T-helper 1 cell treated with Interleukin-12 subunit alpha and Interleukin-12 subunit beta and Interleukin-4 antibody, amounts not matched to agents 30 μg/mL and 1 μg/mL, for 36 hours (primary cell): ENCODE data around the gene ICOSLG.
"Not testable (repeated sequence)": the region's sequence is repeated elsewhere in the genome, so short reads cannot be mapped to it uniquely, and the experiment has no call there.

Source experiments
- H3K27ac Mint-ChIP-seq: one replicate; pipeline ENCODE4 v1.8.0; 2021; ENCODE audit warnings: mild to moderate bottlenecking, mixed read lengths
- H3K27me3 Mint-ChIP-seq: one replicate; pipeline ENCODE4 v1.8.0; 2021; ENCODE audit warnings: low read depth, mixed read lengths
- H3K36me3 Mint-ChIP-seq: one replicate; pipeline ENCODE4 v1.8.0; 2021; ENCODE audit warnings: low read depth, mixed read lengths
- H3K4me1 Mint-ChIP-seq: one replicate; pipeline ENCODE4 v1.8.0; 2021; ENCODE audit warnings: low read depth, mixed read lengths
- H3K4me3 Mint-ChIP-seq: one replicate; pipeline ENCODE4 v1.8.0; 2021; ENCODE audit warnings: mild to moderate bottlenecking, moderate library complexity, mixed read lengths
- H3K9me3 Mint-ChIP-seq: one replicate; pipeline ENCODE4 v1.8.0; 2021; ENCODE audit warnings: mixed read lengths

The ICOSLG gene

GRCh38 chr21:44258056-44258725 lies 17.4 kb upstream of the ICOSLG start:
- Mint-ChIP-seq H3K4me1 (no peaks in the 10 kb centered on the region), H3K27ac (no peak overlapping the region), H3K36me3 (no peaks in the 10 kb centered on the region), H3K4me3 (no peak overlapping the region), H3K27me3 (peaks cover 16% of the 10 kb centered on the region), H3K9me3 (no peaks in the 10 kb centered on the region)

GRCh38 chr21:44255511-44255981 lies 14.8 kb upstream of the ICOSLG start:
- Mint-ChIP-seq H3K27me3 (peaks cover 16% of the 10 kb centered on the region), H3K27ac (no peak overlapping the region), H3K36me3 (no peaks in the 10 kb centered on the region), H3K9me3 (no peaks in the 10 kb centered on the region), H3K4me1 (no peaks in the 10 kb centered on the region), H3K4me3 (no peak overlapping the region)

GRCh38 chr21:44253832-44254710 lies 13.3 kb upstream of the ICOSLG start:
- Mint-ChIP-seq H3K4me3 (no peak overlapping the region), H3K9me3 (no peaks in the 10 kb centered on the region), H3K27ac (no peak overlapping the region), H3K27me3 (peaks cover 5% of the 10 kb centered on the region), H3K36me3 (no peaks in the 10 kb centered on the region), H3K4me1 (no peaks in the 10 kb centered on the region)

- not testable (repeated sequence) for H3K4me1 Mint-ChIP-seq, H3K27ac Mint-ChIP-seq, H3K27me3 Mint-ChIP-seq, H3K9me3 Mint-ChIP-seq, H3K36me3 Mint-ChIP-seq, H3K4me3 Mint-ChIP-seq
These were observed 8.7 kb upstream of the ICOSLG start for GRCh38 chr21:44249204-44250037.

GRCh38 chr21:44247904-44248303 lies 7.2 kb upstream of the ICOSLG start:
- H3K4me3 Mint-ChIP-seq, H3K4me1 Mint-ChIP-seq: not testable (repeated sequence)

GRCh38 chr21:44243980-44244379 lies 3.2 kb upstream of the ICOSLG start:
- H3K9me3 Mint-ChIP-seq, H3K27ac Mint-ChIP-seq, H3K4me1 Mint-ChIP-seq, H3K27me3 Mint-ChIP-seq, H3K4me3 Mint-ChIP-seq, H3K36me3 Mint-ChIP-seq: not testable (repeated sequence)

More at GRCh38 chr21:44247904-44248303, 7.2 kb upstream of the ICOSLG start:
- H3K27ac Mint-ChIP-seq, H3K9me3 Mint-ChIP-seq, H3K27me3 Mint-ChIP-seq, H3K36me3 Mint-ChIP-seq: not testable (repeated sequence)

- not testable (repeated sequence) for H3K4me1 Mint-ChIP-seq, H3K27me3 Mint-ChIP-seq, H3K36me3 Mint-ChIP-seq, H3K4me3 Mint-ChIP-seq, H3K27ac Mint-ChIP-seq, H3K9me3 Mint-ChIP-seq
These were observed 538 bp upstream of the ICOSLG start for GRCh38 chr21:44241281-44241680.

- H3K4me1 Mint-ChIP-seq, H3K36me3 Mint-ChIP-seq, H3K27me3 Mint-ChIP-seq, H3K9me3 Mint-ChIP-seq, H3K27ac Mint-ChIP-seq, H3K4me3 Mint-ChIP-seq: not testable (repeated sequence)
These were observed 390 bp downstream of the ICOSLG start for GRCh38 chr21:44240353-44240752.

GRCh38 chr21:44229561-44229960 lies 11.2 kb downstream of the ICOSLG start:
- H3K4me3 Mint-ChIP-seq, H3K4me1 Mint-ChIP-seq, H3K36me3 Mint-ChIP-seq, H3K9me3 Mint-ChIP-seq, H3K27ac Mint-ChIP-seq, H3K27me3 Mint-ChIP-seq: not testable (repeated sequence)

- H3K36me3 Mint-ChIP-seq, H3K27ac Mint-ChIP-seq, H3K4me1 Mint-ChIP-seq, H3K27me3 Mint-ChIP-seq, H3K4me3 Mint-ChIP-seq, H3K9me3 Mint-ChIP-seq: not testable (repeated sequence)
These were observed 12.6 kb downstream of the ICOSLG start for GRCh38 chr21:44228109-44228508.

GRCh38 chr21:44227614-44228013 lies 13.1 kb downstream of the ICOSLG start:
- H3K4me1 Mint-ChIP-seq, H3K4me3 Mint-ChIP-seq, H3K27me3 Mint-ChIP-seq, H3K9me3 Mint-ChIP-seq, H3K27ac Mint-ChIP-seq, H3K36me3 Mint-ChIP-seq: not testable (repeated sequence)

- H3K27me3 Mint-ChIP-seq, H3K27ac Mint-ChIP-seq, H3K36me3 Mint-ChIP-seq, H3K4me3 Mint-ChIP-seq, H3K9me3 Mint-ChIP-seq, H3K4me1 Mint-ChIP-seq: not testable (repeated sequence)
These were observed 15.1 kb downstream of the ICOSLG start for GRCh38 chr21:44225605-44226004.

- not testable (repeated sequence) for H3K36me3 Mint-ChIP-seq, H3K27me3 Mint-ChIP-seq, H3K4me3 Mint-ChIP-seq, H3K27ac Mint-ChIP-seq, H3K4me1 Mint-ChIP-seq, H3K9me3 Mint-ChIP-seq
These were observed 17.4 kb downstream of the ICOSLG start for GRCh38 chr21:44223334-44223733.

GRCh38 chr21:44220674-44221073 lies 20.1 kb downstream of the ICOSLG start:
- not testable (repeated sequence) for H3K27me3 Mint-ChIP-seq, H3K36me3 Mint-ChIP-seq, H3K4me3 Mint-ChIP-seq, H3K4me1 Mint-ChIP-seq, H3K9me3 Mint-ChIP-seq, H3K27ac Mint-ChIP-seq

- not testable (repeated sequence) for H3K27ac Mint-ChIP-seq, H3K9me3 Mint-ChIP-seq, H3K27me3 Mint-ChIP-seq, H3K4me3 Mint-ChIP-seq, H3K36me3 Mint-ChIP-seq, H3K4me1 Mint-ChIP-seq
These were observed 22.3 kb downstream of the ICOSLG start for GRCh38 chr21:44218461-44218860.
